ENCODE data around the gene PIEZO2. TPM values are rescaled to one million over a fixed set of nuclear protein-coding genes. Genes with fewer than 3 reads are reported as not detected.
"Not testable (repeated sequence)": the region's sequence is repeated elsewhere in the genome, so short reads cannot be mapped to it uniquely, and the experiment has no call there.

PIEZO2 gene
- polyA plus RNA-seq, 1 donor (not counting 4 experiments of a cell fraction or from before 2014, with no cell fraction given): not detected

DNA sequence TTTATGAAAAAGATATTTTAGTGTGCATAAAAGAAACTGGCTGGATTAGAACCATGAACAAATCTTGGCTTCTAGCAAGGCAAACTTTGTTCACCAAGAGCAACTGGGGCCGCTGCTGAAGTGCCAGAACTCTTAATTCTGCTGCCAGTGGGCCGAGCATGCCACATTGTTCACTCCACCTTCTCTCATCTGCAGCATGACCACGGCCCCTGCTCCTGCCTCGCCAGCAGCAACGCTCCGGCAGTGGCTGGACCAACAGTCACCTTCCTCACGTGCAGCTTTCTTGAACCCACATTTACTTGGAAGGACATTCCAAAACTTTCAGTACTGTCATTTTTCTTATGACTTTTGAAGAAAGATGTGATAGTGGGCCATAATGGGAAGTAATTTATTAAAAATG lies 213.8 kb downstream of the PIEZO2 start:
- no peaks in the 10 kb centered on the region for H3K9me3 ChIP-seq (ENCODE audit: control insufficient read depth, low read depth, low read length)
- no peaks in the 10 kb centered on the region for H3K4me1 ChIP-seq (ENCODE audit: control insufficient read depth, extremely low read depth, insufficient read depth, low read length)
- H3K9me1 ChIP-seq (ENCODE audit: control insufficient read depth, extremely low read depth, insufficient read depth, low read length): no peaks in the 10 kb centered on the region
- DNase-seq (ENCODE audit: low read depth, low spot score) (no peak), FAIRE-seq (no peak)
- H3K27ac ChIP-seq (ENCODE audit: control insufficient read depth, insufficient read depth, low read length): no peak overlapping the region
- H3K79me2 ChIP-seq (ENCODE audit: control insufficient read depth, insufficient read depth, low read length): no peaks in the 10 kb centered on the region
- no peaks in the 10 kb centered on the region for H3K36me3 ChIP-seq (ENCODE audit: control insufficient read depth in 2 of 2, extremely low read depth in 1 of 2, insufficient read depth in 2 of 2, low read length in 2 of 2)
- dilution Hi-C loops (cut with MboI; ENCODE audit: extremely low pct_ligation_motif_present, low sequenced_read_pairs): no loop called here
- no peak overlapping the region for H3K4me2 ChIP-seq (ENCODE audit: control insufficient read depth, extremely low read depth, insufficient read depth, low read depth, low read length)
- no peak for TF ChIP-seq EZH2 (IDR thresholded peaks at IDR 0.05; ENCODE audit: low read length)
- TF ChIP-seq, protein P1, sequence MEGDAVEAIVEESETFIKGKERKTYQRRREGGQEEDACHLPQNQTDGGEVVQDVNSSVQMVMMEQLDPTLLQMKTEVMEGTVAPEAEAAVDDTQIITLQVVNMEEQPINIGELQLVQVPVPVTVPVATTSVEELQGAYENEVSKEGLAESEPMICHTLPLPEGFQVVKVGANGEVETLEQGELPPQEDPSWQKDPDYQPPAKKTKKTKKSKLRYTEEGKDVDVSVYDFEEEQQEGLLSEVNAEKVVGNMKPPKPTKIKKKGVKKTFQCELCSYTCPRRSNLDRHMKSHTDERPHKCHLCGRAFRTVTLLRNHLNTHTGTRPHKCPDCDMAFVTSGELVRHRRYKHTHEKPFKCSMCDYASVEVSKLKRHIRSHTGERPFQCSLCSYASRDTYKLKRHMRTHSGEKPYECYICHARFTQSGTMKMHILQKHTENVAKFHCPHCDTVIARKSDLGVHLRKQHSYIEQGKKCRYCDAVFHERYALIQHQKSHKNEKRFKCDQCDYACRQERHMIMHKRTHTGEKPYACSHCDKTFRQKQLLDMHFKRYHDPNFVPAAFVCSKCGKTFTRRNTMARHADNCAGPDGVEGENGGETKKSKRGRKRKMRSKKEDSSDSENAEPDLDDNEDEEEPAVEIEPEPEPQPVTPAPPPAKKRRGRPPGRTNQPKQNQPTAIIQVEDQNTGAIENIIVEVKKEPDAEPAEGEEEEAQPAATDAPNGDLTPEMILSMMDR (optimal IDR thresholded peaks at IDR 0.05 in 1 of 3, IDR thresholded peaks at IDR 0.05 in 1 of 3, conservative IDR thresholded peaks at IDR 0.05 in 1 of 3; ENCODE audit: extremely low read depth in 1 of 3, insufficient read depth in 2 of 3, low read length in 3 of 3): no peak
- H3K27me3 ChIP-seq (ENCODE audit: control insufficient read depth, extremely low read depth, insufficient read depth, low read length): no peaks in the 10 kb centered on the region
- H3K9ac ChIP-seq (ENCODE audit: control insufficient read depth, extremely low read depth, insufficient read depth, low read length): no peak overlapping the region
- no peak overlapping the region for H3K4me3 ChIP-seq (ENCODE audit: control insufficient read depth in 2 of 3, extremely low read depth in 1 of 3, insufficient read depth in 2 of 3, low read depth in 1 of 3, low read length in 3 of 3)
- H2AFZ ChIP-seq (ENCODE audit: control insufficient read depth, low read length): no peak overlapping the region
- H4K20me1 ChIP-seq (ENCODE audit: control insufficient read depth, extremely low read depth, insufficient read depth, low read length): no peaks in the 10 kb centered on the region

DNA sequence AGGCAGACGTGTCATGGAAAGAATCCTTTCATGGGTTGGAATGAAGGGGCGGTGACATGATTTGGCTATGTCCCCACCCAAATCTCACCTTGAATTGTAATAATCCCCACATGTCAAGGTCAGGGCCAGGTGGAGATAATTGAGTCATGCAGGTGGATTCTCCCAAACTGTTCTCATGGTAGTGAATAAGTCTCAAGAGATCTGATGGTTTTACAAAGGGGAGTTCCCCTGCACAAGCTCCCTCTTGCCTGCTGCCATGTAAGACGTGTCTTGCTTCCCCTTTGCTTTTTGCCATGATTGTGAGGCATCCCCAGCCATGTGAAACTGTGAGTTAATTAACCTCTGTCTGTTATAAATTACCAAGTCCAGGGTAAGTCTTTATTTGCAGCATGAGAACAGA lies 215.7 kb downstream of the PIEZO2 start:
- dilution Hi-C loops (cut with MboI; ENCODE audit: extremely low pct_ligation_motif_present, low sequenced_read_pairs); H2AFZ ChIP-seq (ENCODE audit: control insufficient read depth, low read length); H3K9ac ChIP-seq (ENCODE audit: control insufficient read depth, extremely low read depth, insufficient read depth, low read length); H3K79me2 ChIP-seq (ENCODE audit: control insufficient read depth, insufficient read depth, low read length); DNase-seq (ENCODE audit: low read depth, low spot score); H3K36me3 ChIP-seq (ENCODE audit: control insufficient read depth in 2 of 2, extremely low read depth in 1 of 2, insufficient read depth in 2 of 2, low read length in 2 of 2); H3K9me1 ChIP-seq (ENCODE audit: control insufficient read depth, extremely low read depth, insufficient read depth, low read length); FAIRE-seq; H3K27ac ChIP-seq (ENCODE audit: control insufficient read depth, insufficient read depth, low read length); H4K20me1 ChIP-seq (ENCODE audit: control insufficient read depth, extremely low read depth, insufficient read depth, low read length); H3K9me3 ChIP-seq (ENCODE audit: control insufficient read depth, low read depth, low read length); H3K4me1 ChIP-seq (ENCODE audit: control insufficient read depth, extremely low read depth, insufficient read depth, low read length); H3K4me2 ChIP-seq (ENCODE audit: control insufficient read depth, extremely low read depth, insufficient read depth, low read depth, low read length); H3K27me3 ChIP-seq (ENCODE audit: control insufficient read depth, extremely low read depth, insufficient read depth, low read length); H3K4me3 ChIP-seq (ENCODE audit: control insufficient read depth in 2 of 3, extremely low read depth in 1 of 3, insufficient read depth in 2 of 3, low read depth in 1 of 3, low read length in 3 of 3): not testable (repeated sequence)

DNA sequence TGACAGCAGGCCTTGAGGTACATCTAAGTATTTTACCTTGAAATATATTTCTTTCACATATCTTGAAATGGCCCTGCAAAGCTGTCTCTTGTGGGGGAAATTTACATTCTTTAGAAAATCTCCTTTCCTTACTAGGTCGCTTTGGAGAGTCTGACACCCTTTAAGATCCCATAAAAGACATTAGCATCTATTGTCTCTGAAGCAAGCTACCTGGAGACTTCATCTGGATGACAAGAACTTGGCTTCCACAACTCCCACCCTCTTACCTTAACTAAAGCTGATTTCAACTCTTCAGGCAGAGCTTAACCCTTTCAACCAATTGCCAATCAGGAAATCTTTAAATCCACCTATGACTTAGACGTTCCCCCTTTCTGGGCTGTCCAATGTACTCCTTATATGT lies 219.3 kb downstream of the PIEZO2 start:
- Histone ChIP-seq H3K9me3 (ENCODE audit: control insufficient read depth, low read depth, low read length) (no peaks in the 10 kb centered on the region), H4K20me1 (ENCODE audit: control insufficient read depth, extremely low read depth, insufficient read depth, low read length) (no peaks in the 10 kb centered on the region), H3K4me2 (ENCODE audit: control insufficient read depth, extremely low read depth, insufficient read depth, low read depth, low read length) (no peak overlapping the region), H3K79me2 (ENCODE audit: control insufficient read depth, insufficient read depth, low read length) (no peaks in the 10 kb centered on the region), H3K27ac (ENCODE audit: control insufficient read depth, insufficient read depth, low read length) (no peak overlapping the region), H3K36me3 (ENCODE audit: control insufficient read depth in 2 of 2, extremely low read depth in 1 of 2, insufficient read depth in 2 of 2, low read length in 2 of 2) (no peaks in the 10 kb centered on the region), H2AFZ (ENCODE audit: control insufficient read depth, low read length) (no peak overlapping the region), H3K9me1 (ENCODE audit: control insufficient read depth, extremely low read depth, insufficient read depth, low read length) (no peaks in the 10 kb centered on the region), H3K27me3 (ENCODE audit: control insufficient read depth, extremely low read depth, insufficient read depth, low read length) (no peaks in the 10 kb centered on the region), H3K4me3 (ENCODE audit: control insufficient read depth in 2 of 3, extremely low read depth in 1 of 3, insufficient read depth in 2 of 3, low read depth in 1 of 3, low read length in 3 of 3) (no peak overlapping the region), H3K4me1 (ENCODE audit: control insufficient read depth, extremely low read depth, insufficient read depth, low read length) (no peaks in the 10 kb centered on the region), H3K9ac (ENCODE audit: control insufficient read depth, extremely low read depth, insufficient read depth, low read length) (no peak overlapping the region)
- DNase-seq (ENCODE audit: low read depth, low spot score) (no peak), FAIRE-seq (no peak)
- dilution Hi-C loops (cut with MboI; ENCODE audit: extremely low pct_ligation_motif_present, low sequenced_read_pairs): no loop called here
- TF ChIP-seq, protein P1 (optimal IDR thresholded peaks at IDR 0.05 in 1 of 3, IDR thresholded peaks at IDR 0.05 in 1 of 3, conservative IDR thresholded peaks at IDR 0.05 in 1 of 3; ENCODE audit: extremely low read depth in 1 of 3, insufficient read depth in 2 of 3, low read length in 3 of 3): no peak
- no peak for TF ChIP-seq EZH2 (IDR thresholded peaks at IDR 0.05; ENCODE audit: low read length)

All from keratinocyte (primary cell).